Measurements from ENCODE around the gene SDHAF3. TPM values are rescaled to one million over a fixed set of nuclear protein-coding genes. Genes with fewer than 3 reads are reported as not detected.

The SDHAF3 gene
- total RNA-seq, 1 experiment from 2014 or later, result 25.0 TPM

DNA sequence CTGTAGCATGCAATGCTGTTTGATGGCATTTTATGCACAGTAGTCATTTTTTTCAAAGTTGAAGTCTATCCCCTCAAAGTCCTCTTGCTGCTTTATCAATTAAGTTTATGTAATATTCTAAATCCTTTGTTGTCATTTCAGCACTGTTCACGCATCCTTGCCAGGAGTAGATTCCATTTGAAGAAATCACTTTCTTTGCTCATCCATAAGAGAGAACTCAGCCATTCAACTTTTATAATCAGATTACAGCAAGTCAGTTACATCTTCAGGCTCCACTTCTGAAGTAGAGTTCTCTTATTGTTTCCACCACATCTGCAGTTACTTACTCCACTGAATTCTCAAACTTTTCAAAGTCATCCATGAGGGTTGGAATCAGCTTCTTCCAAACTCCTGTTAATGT, 32.3 kb downstream of the SDHAF3 start:
- intact Hi-C loops (cut with micrococcal nuclease), result no loop called here
- Histone ChIP-seq H3K9me3 (ENCODE audit: control insufficient read depth in 1 of 2, insufficient read depth in 1 of 2, low read depth in 1 of 2, low read length in 2 of 2) (no peaks in the 10 kb centered on the region), H3K9ac (ENCODE audit: low read length) (no peak overlapping the region), H4K20me1 (ENCODE audit: insufficient read depth) (peaks cover 6% of the 10 kb centered on the region), H3K4me1 (ENCODE audit: control insufficient read depth in 1 of 2, insufficient read depth in 2 of 2, low read length in 2 of 2) (no peaks in the 10 kb centered on the region), H3K9me2 (ENCODE audit: insufficient read depth) (no peaks in the 10 kb centered on the region), H3K27me3 (ENCODE audit: insufficient read depth, low read length) (no peaks in the 10 kb centered on the region), H3K36me3 (ENCODE audit: control insufficient read depth in 1 of 2, insufficient read depth in 2 of 2, low read length in 2 of 2) (no peaks in the 10 kb centered on the region), H3K4me2 (ENCODE audit: low read length) (no peak overlapping the region), H3K27ac (ENCODE audit: low read depth, low read length) (no peak overlapping the region), H3K79me2 (ENCODE audit: insufficient read depth, low read length) (peaks cover 66% of the 10 kb centered on the region), H3K4me3 (replicated peaks in 1 of 2; ENCODE audit: low read depth in 1 of 2, low read length in 2 of 2) (no peak overlapping the region), H2AFZ (ENCODE audit: low read depth, low read length, poor library complexity, severe bottlenecking) (no peak overlapping the region)
- BruUV-seq (replicated peaks), result no TSS peak
- TF ChIP-seq RAD21 (IDR thresholded peaks at IDR 0.05; ENCODE audit: low read depth) (no peak), ZFX (IDR thresholded peaks at IDR 0.05) (no peak), EGR1 (IDR thresholded peaks at IDR 0.05; ENCODE audit: low read depth) (no peak), CBX3 (IDR thresholded peaks at IDR 0.05; ENCODE audit: low read depth) (no peak), FOSL1 (IDR thresholded peaks at IDR 0.05; ENCODE audit: low read depth) (no peak), ATF3 (IDR thresholded peaks at IDR 0.05) (no peak), CEBPB (IDR thresholded peaks at IDR 0.05; ENCODE audit: low read depth) (no peak), CTCF (IDR thresholded peaks at IDR 0.05 in 2 of 3, conservative IDR thresholded peaks at IDR 0.05 in 1 of 3; ENCODE audit: borderline replicate concordance in 1 of 3, insufficient read depth in 1 of 3, low read depth in 2 of 3, low read length in 2 of 3) (no peak), SRF (IDR thresholded peaks at IDR 0.05; ENCODE audit: low read depth) (no peak), TCF7L2 (IDR thresholded peaks at IDR 0.05; ENCODE audit: borderline replicate concordance, extremely low read depth, insufficient read depth, insufficient read length) (no peak), YY1 (IDR thresholded peaks at IDR 0.05; ENCODE audit: extremely low read depth, insufficient replicate concordance, low read depth, low read length) (no peak), EZH2phosphoT487 (IDR thresholded peaks at IDR 0.05; ENCODE audit: borderline replicate concordance) (no peak), POLR2AphosphoS5 (IDR thresholded peaks at IDR 0.05; ENCODE audit: low read depth, low read length) (no peak), SP1 (IDR thresholded peaks at IDR 0.05; ENCODE audit: low read depth) (no peak), JUND (IDR thresholded peaks at IDR 0.05) (no peak), ELF1 (IDR thresholded peaks at IDR 0.05; ENCODE audit: borderline replicate concordance, low read depth) (no peak), ZNF274 (IDR thresholded peaks at IDR 0.05; ENCODE audit: low read depth, low read length) (no peak), SIN3A (IDR thresholded peaks at IDR 0.05; ENCODE audit: low read depth) (no peak), REST (IDR thresholded peaks at IDR 0.05; ENCODE audit: low read depth) (no peak), EZH2 (IDR thresholded peaks at IDR 0.05) (no peak)
- CTCF ChIA-PET, result no interaction called here
- ATAC-seq (no peak), DNase-seq (ENCODE audit: low read depth, low spot score) (no peak)
- RAD21 ChIA-PET (ENCODE audit: low non-redundant PET in 1 of 2, low total read pairs in 2 of 2, uncharacterized antibody in 2 of 2, unreplicated experiment in 2 of 2), result interaction anchor here in 1 of 2 experiments (0.6 kb wide), 1 partner anchor 239 kb away, joined by 3 read pairs; no protein-coding TSS in a partner anchor
- POLR2A ChIA-PET, result no interaction called here

Measured in HCT116 (cell line).